ENCODE data around the gene SPNS2. TPM values are rescaled to one million over a fixed set of nuclear protein-coding genes. Genes with fewer than 3 reads are reported as not detected.
A peak's percentile ranks its signal among the peaks of the same experiment; 100 is the strongest.

The SPNS2 gene
- total and polyA plus RNA-seq, 2 donors (not counting 1 experiment from before 2014, with no cell fraction given): 0.17 TPM; not detected in 1

GRCh38 chr17:4574448-4575045, 75.9 kb downstream of the SPNS2 start:
- no peak for DNase-seq (ENCODE audit: low read depth in 2 of 2)
- H3K27me3 ChIP-seq (ENCODE audit: control insufficient read depth, insufficient read depth, low read length): no peaks in the 10 kb centered on the region
- H3K79me2 ChIP-seq (ENCODE audit: control insufficient read depth, insufficient read depth, low read length): no peaks in the 10 kb centered on the region
- no peaks in the 10 kb centered on the region for H3K36me3 ChIP-seq (ENCODE audit: control insufficient read depth, insufficient read depth, low read length)
- H3K4me1 ChIP-seq (ENCODE audit: control insufficient read depth, extremely low read depth, insufficient read depth, low read length): no peaks in the 10 kb centered on the region
- TF ChIP-seq EZH2 (IDR thresholded peaks at IDR 0.05; ENCODE audit: low read length, missing control alignments): no peak
- no peak for TF ChIP-seq CTCF (conservative IDR thresholded peaks at IDR 0.05 in 1 of 2, IDR thresholded peaks at IDR 0.05 in 1 of 2; ENCODE audit: low read depth in 1 of 2, low read length in 2 of 2)
- H3K4me2 ChIP-seq (ENCODE audit: extremely low read depth, insufficient read depth, low read length): no peak overlapping the region
- H2AFZ ChIP-seq (ENCODE audit: low read length): no peak overlapping the region
- no peak overlapping the region for H3K4me3 ChIP-seq (replicated peaks in 1 of 4; ENCODE audit: control extremely low read depth in 1 of 4, insufficient read depth in 1 of 4, low read depth in 3 of 4, low read length in 4 of 4)
- no peaks in the 10 kb centered on the region for H3K9me3 ChIP-seq (ENCODE audit: control insufficient read depth, insufficient read depth, low read depth, low read length)
- H4K20me1 ChIP-seq (ENCODE audit: control insufficient read depth, extremely low read depth, insufficient read depth, low read length): no peaks in the 10 kb centered on the region
- no peak overlapping the region for H3K9ac ChIP-seq (ENCODE audit: insufficient read depth, low read length)
- H3K27ac ChIP-seq (ENCODE audit: insufficient read depth, low read length): no peak overlapping the region

GRCh38 chr17:4576161-4576558, 77.5 kb downstream of the SPNS2 start:
- Histone ChIP-seq H3K9ac (ENCODE audit: insufficient read depth, low read length) (no peak overlapping the region), H3K4me2 (ENCODE audit: extremely low read depth, insufficient read depth, low read length) (no peak overlapping the region), H3K79me2 (ENCODE audit: control insufficient read depth, insufficient read depth, low read length) (no peaks in the 10 kb centered on the region), H2AFZ (ENCODE audit: low read length) (no peak overlapping the region), H3K4me3 (replicated peaks in 1 of 4; ENCODE audit: control extremely low read depth in 1 of 4, insufficient read depth in 1 of 4, low read depth in 3 of 4, low read length in 4 of 4) (no peak overlapping the region), H4K20me1 (ENCODE audit: control insufficient read depth, extremely low read depth, insufficient read depth, low read length) (no peaks in the 10 kb centered on the region), H3K36me3 (ENCODE audit: control insufficient read depth, insufficient read depth, low read length) (no peaks in the 10 kb centered on the region), H3K27ac (ENCODE audit: insufficient read depth, low read length) (no peak overlapping the region), H3K4me1 (ENCODE audit: control insufficient read depth, extremely low read depth, insufficient read depth, low read length) (no peaks in the 10 kb centered on the region), H3K9me3 (ENCODE audit: control insufficient read depth, insufficient read depth, low read depth, low read length) (no peaks in the 10 kb centered on the region), H3K27me3 (ENCODE audit: control insufficient read depth, insufficient read depth, low read length) (no peaks in the 10 kb centered on the region)
- TF ChIP-seq CTCF (conservative IDR thresholded peaks at IDR 0.05 in 1 of 2, IDR thresholded peaks at IDR 0.05 in 1 of 2; ENCODE audit: low read depth in 1 of 2, low read length in 2 of 2) (no peak), EZH2 (IDR thresholded peaks at IDR 0.05; ENCODE audit: low read length, missing control alignments) (no peak)
- DNase-seq (ENCODE audit: low read depth in 2 of 2): no peak

- Histone ChIP-seq H2AFZ (ENCODE audit: low read length) (no peak overlapping the region), H3K4me3 (replicated peaks in 1 of 4; ENCODE audit: control extremely low read depth in 1 of 4, insufficient read depth in 1 of 4, low read depth in 3 of 4, low read length in 4 of 4) (no peak overlapping the region), H3K4me1 (ENCODE audit: control insufficient read depth, extremely low read depth, insufficient read depth, low read length) (no peaks in the 10 kb centered on the region), H3K4me2 (ENCODE audit: extremely low read depth, insufficient read depth, low read length) (no peak overlapping the region), H3K9me3 (ENCODE audit: control insufficient read depth, insufficient read depth, low read depth, low read length) (no peaks in the 10 kb centered on the region), H4K20me1 (ENCODE audit: control insufficient read depth, extremely low read depth, insufficient read depth, low read length) (no peaks in the 10 kb centered on the region), H3K27ac (ENCODE audit: insufficient read depth, low read length) (no peak overlapping the region), H3K9ac (ENCODE audit: insufficient read depth, low read length) (no peak overlapping the region), H3K36me3 (ENCODE audit: control insufficient read depth, insufficient read depth, low read length) (no peaks in the 10 kb centered on the region), H3K27me3 (ENCODE audit: control insufficient read depth, insufficient read depth, low read length) (no peaks in the 10 kb centered on the region), H3K79me2 (ENCODE audit: control insufficient read depth, insufficient read depth, low read length) (no peaks in the 10 kb centered on the region)
- peak in 1 of 2 donors; percentile 51 for DNase-seq (ENCODE audit: low read depth in 2 of 2)
- TF ChIP-seq EZH2 (IDR thresholded peaks at IDR 0.05; ENCODE audit: low read length, missing control alignments): no peak
- TF ChIP-seq CTCF (conservative IDR thresholded peaks at IDR 0.05 in 1 of 2, IDR thresholded peaks at IDR 0.05 in 1 of 2; ENCODE audit: low read depth in 1 of 2, low read length in 2 of 2): no peak
Measured at GRCh38 chr17:4576729-4577322, 78.1 kb downstream of the SPNS2 start.
